H1 (cell line): ENCODE measurements around the gene TNIK. TPM values are rescaled to one million over a fixed set of nuclear protein-coding genes. Genes with fewer than 3 reads are reported as not detected.

Experiments used
- ASH2L ChIP-seq: fragments of 200-600, 300-600 bp; sonication (generic); IDR thresholded peaks from one replicate; pipeline ENCODE4 v1.7.1; 2017; ENCODE audit warnings: low read length
- BACH1 ChIP-seq: IDR thresholded peaks from 2 replicates; pipeline ENCODE4 v1.6.1; 2012; ENCODE audit warnings: low read length, improper control_type of control experiment
- FOSL1 ChIP-seq: IDR thresholded peaks from 2 replicates; pipeline ENCODE4 v1.6.1; 2011; ENCODE audit warnings: mild to moderate bottlenecking, low read depth, low read length, moderate library complexity; ENCODE audit not compliant: insufficient read depth
- GTF2F1 ChIP-seq: IDR thresholded peaks from 2 replicates; pipeline ENCODE4 v1.6.1; 2012; ENCODE audit warnings: low read depth, low read length, improper control_type of control experiment, borderline replicate concordance
- HDAC2 ChIP-seq, 2 experiments: fragments of 300-600 bp in 1 of 2; sonication (generic) in 1 of 2; IDR thresholded peaks; 2 replicates each; pipeline ENCODE4 v1.6.1; 2011 to 2012; ENCODE audit warnings: low read depth in 2 of 2, low read length in 2 of 2, mild to moderate bottlenecking in 2 of 2, moderate library complexity in 2 of 2, borderline replicate concordance in 1 of 2, inconsistent platforms in 1 of 2
- KDM1A ChIP-seq: fragments of 200-600, 300-600 bp; sonication (generic); IDR thresholded peaks from 2 replicates; pipeline ENCODE4 v1.7.1; 2016; ENCODE audit warnings: mild to moderate bottlenecking, low read length, borderline replicate concordance
- KDM4A ChIP-seq: IDR thresholded peaks from one replicate; pipeline ENCODE4 v1.7.1; 2012; ENCODE audit warnings: low read depth, mild to moderate bottlenecking, moderate library complexity, low read length, inconsistent platforms; ENCODE audit not compliant: severe bottlenecking
- RAD21 ChIP-seq, 2 experiments: IDR thresholded peaks in 1 of 2; conservative IDR thresholded peaks in 1 of 2; 2 replicates each; pipeline ENCODE4 v1.6.1; 2011; ENCODE audit warnings: low read depth in 2 of 2, low read length in 2 of 2, improper control_type of control experiment in 1 of 2, inconsistent platforms in 1 of 2, mild to moderate bottlenecking in 1 of 2, moderate library complexity in 1 of 2
- RBBP5 ChIP-seq: IDR thresholded peaks from 2 replicates; pipeline ENCODE4 v1.7.1; 2012; ENCODE audit warnings: low read depth, mild to moderate bottlenecking, inconsistent platforms, low read length, moderate library complexity, borderline replicate concordance
- SAP30 ChIP-seq: fragments of 300-600 bp; sonication (generic); IDR thresholded peaks from 2 replicates; pipeline ENCODE4 v1.7.1; 2012; ENCODE audit warnings: low read length, moderate library complexity, mild to moderate bottlenecking, inconsistent platforms; ENCODE audit not compliant: insufficient read depth, insufficient replicate concordance
- SIN3A ChIP-seq, 2 experiments: IDR thresholded peaks in 1 of 2; conservative IDR thresholded peaks in 1 of 2; 2 replicates each; pipeline ENCODE4 v1.6.1; 2011 to 2012; ENCODE audit warnings: low read length in 2 of 2, improper control_type of control experiment in 1 of 2, low read depth in 1 of 2, mild to moderate bottlenecking in 1 of 2
- TAF1 ChIP-seq: IDR thresholded peaks from 2 replicates; pipeline ENCODE4 v1.6.1; 2011; ENCODE audit warnings: mild to moderate bottlenecking, low read depth, low read length
- polyA plus RNA-seq, 7 experiments: library from polyadenylated mRNA; depleted of rRNA in 3 of 7; stranded (reverse) in 5 of 7; unstranded in 2 of 7; fragments of >200 nt in 5 of 7; fragments of 200-250 nt in 2 of 7; gene quantifications; 1 replicate in 5 of 7; 2 replicates in 1 of 7; 4 replicates in 1 of 7; pipeline versions ENCODE4 v1.2.1 to v1.2.3, GENCODE V29; 2011 to 2013; ENCODE audit warnings: missing spikeins in 2 of 7, mixed read lengths in 2 of 7
- total RNA-seq: library from RNA; stranded (reverse); fragmentation: NEBNext Ultra II Directional; extraction: Animal tissue kit (Norgen Biotek cat#: 25700); gene quantifications from 2 replicates; pipeline ENCODE4 v1.2.1, GENCODE V29; 2021
- TF ChIP-seq, protein P1 (sequence below), 3 experiments: IDR thresholded peaks; 1 replicate in 2 of 3; 2 replicates in 1 of 3; pipeline versions ENCODE4 v1.5.1 to v1.6.1; 2011; ENCODE audit warnings: low read length in 3 of 3, mild to moderate bottlenecking in 3 of 3, inconsistent platforms in 2 of 3, low read depth in 1 of 3, moderate library complexity in 1 of 3; ENCODE audit not compliant: insufficient read depth in 1 of 3; ENCODE audit errors: control extremely low read depth in 1 of 3

Gene TNIK
- total and polyA plus RNA-seq, 2 of the 8 experiments (the other 6 are each of a cell fraction or from before 2014, with no cell fraction given): 7.4 to 42.0 TPM

DNA sequence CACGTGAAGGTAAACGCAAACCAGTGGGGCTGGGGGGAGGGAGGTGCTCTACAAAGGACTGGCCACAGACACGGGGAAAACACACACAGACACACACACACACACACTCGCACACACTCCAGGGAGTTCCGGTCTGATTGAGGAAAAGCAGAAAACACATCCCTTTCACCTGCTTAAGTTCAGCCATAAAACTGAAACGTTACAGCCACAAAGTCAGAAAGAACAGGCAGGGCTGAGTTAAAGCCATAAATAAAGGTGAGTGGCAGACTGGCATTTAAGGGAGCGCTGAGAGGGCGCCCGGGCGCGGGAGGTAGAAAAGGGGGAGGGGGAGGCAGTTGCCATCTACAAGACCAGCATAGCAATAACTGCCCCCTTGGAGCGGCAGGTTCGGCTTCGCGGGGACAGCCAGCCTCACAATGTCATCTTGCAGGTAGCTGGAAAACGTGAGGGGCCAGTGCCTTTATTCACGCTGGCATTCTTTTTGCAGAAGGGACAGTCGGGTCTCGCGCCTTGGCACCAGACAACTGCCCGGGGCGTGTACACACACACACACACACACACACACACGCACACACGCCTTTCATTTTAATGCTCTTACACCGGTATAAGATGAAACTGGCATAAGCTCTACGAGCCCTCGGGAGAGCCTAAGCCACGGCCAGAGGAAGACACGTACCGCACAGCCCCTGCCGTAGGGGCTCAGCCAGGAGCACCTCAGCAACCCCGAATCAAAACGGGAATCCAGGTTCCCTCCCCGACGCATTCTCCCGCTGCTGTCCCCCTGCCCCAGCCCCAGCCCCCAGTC lies 866 bp downstream of the TNIK start (continued):
- TF ChIP-seq KDM4A: peak; percentile 63
- no peak for TF ChIP-seq GTF2F1
- no peak for TF ChIP-seq TAF1
- TF ChIP-seq KDM1A: peak; percentile 52; the same call in 1 of the 2 replicates
- TF ChIP-seq SIN3A (conservative IDR thresholded peaks at IDR 0.05 in 1 of 2, IDR thresholded peaks at IDR 0.05 in 1 of 2; ENCODE audit: low read depth in 1 of 2, low read length in 2 of 2): 0 out of 4 replicates have a peak, but pooled peaks of 1 of the 2 experiments have one; percentile 25
- TF ChIP-seq RAD21 (IDR thresholded peaks at IDR 0.05 in 1 of 2, conservative IDR thresholded peaks at IDR 0.05 in 1 of 2; ENCODE audit: low read depth in 2 of 2, low read length in 2 of 2): no peak
- TF ChIP-seq, protein P1, sequence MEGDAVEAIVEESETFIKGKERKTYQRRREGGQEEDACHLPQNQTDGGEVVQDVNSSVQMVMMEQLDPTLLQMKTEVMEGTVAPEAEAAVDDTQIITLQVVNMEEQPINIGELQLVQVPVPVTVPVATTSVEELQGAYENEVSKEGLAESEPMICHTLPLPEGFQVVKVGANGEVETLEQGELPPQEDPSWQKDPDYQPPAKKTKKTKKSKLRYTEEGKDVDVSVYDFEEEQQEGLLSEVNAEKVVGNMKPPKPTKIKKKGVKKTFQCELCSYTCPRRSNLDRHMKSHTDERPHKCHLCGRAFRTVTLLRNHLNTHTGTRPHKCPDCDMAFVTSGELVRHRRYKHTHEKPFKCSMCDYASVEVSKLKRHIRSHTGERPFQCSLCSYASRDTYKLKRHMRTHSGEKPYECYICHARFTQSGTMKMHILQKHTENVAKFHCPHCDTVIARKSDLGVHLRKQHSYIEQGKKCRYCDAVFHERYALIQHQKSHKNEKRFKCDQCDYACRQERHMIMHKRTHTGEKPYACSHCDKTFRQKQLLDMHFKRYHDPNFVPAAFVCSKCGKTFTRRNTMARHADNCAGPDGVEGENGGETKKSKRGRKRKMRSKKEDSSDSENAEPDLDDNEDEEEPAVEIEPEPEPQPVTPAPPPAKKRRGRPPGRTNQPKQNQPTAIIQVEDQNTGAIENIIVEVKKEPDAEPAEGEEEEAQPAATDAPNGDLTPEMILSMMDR (IDR thresholded peaks at IDR 0.05; ENCODE audit: control extremely low read depth in 1 of 3, insufficient read depth in 1 of 3, low read depth in 1 of 3, low read length in 3 of 3): no peak
- no peak for TF ChIP-seq HDAC2 (IDR thresholded peaks at IDR 0.05; ENCODE audit: borderline replicate concordance in 1 of 2, low read depth in 2 of 2, low read length in 2 of 2)
- TF ChIP-seq ASH2L: peak; percentile 90
- TF ChIP-seq SAP30: peak; percentile 61
- TF ChIP-seq RBBP5: peak; percentile 71; the same call in 1 of the 2 replicates
- 0 out of 2 replicates have a peak, but pooled peaks have one; percentile 29 for TF ChIP-seq BACH1
- no peak for TF ChIP-seq FOSL1
- TF ChIP-seq, all 59 proteins: peak for 9
